ENCODE data around the gene BRD3. TPM values are rescaled to one million over a fixed set of nuclear protein-coding genes. Genes with fewer than 3 reads are reported as not detected.

The BRD3 gene
- total RNA-seq, 2 donors from 2014 or later: 8.4 to 10.6 TPM

DNA sequence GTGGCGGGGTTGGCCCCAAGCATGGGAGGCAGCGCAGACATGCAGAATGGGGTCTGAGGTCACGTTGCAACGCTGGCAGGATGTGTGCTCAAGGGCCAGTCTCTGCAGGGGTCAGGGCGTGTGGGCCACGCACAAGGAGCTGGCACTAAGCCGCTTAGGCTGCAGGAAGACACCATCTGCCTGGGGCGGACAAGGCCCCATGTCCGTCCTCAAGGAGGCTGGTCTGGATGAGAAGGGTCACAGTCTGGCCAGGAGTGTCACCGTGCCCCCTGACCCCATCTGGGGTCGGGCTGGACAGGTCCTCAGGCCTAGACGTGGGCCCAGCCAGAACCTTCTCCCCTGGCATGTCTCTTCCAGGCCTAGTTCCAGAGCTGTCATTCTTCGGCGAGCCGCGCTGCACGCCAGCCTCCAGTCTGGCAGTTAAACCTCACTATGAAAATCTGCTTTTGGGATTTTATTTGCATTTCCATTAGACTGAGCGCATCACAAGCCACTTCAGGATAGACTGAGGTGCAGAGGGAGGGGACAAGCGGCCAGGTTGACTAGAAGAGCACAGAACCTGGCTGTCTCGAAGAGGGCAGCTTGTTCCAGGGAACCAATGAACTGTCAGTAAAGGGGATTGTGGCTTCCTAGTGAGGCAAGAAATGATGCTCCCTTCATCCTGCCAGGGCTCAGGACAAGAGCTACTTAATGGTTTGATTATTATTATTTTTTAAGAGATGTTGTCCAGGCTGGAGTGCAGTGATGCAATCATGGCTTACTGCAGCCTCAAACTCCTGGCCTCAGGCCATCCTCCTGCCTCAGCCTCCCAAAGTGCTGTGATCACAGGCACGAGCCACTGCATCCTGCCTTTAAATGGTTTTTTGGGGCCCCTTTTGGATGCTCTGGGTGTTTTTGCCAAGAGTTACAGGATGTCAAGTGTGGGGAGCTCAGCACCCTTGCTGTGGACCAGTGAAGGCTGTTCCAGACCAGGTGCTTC is 38.3 kb downstream of the BRD3 start:
- Mint-ChIP-seq H3K9me3 (no peaks in the 10 kb centered on the region), H3K36me3 (ENCODE audit: low read depth) (peaks cover 35% of the 10 kb centered on the region), H3K27ac (no peak overlapping the region), H3K4me1 (peaks cover 4% of the 10 kb centered on the region), H3K27me3 (no peaks in the 10 kb centered on the region), H3K4me3 (no peak overlapping the region)
- no peak for ATAC-seq (replicated peaks)

- H3K27me3 Mint-ChIP-seq: no peaks in the 10 kb centered on the region
- peak overlapping the region; percentile 23 for H3K4me3 Mint-ChIP-seq
- H3K4me1 Mint-ChIP-seq: peaks cover 4% of the 10 kb centered on the region
- peaks cover 31% of the 10 kb centered on the region for H3K36me3 Mint-ChIP-seq (ENCODE audit: low read depth)
- no peak overlapping the region for H3K27ac Mint-ChIP-seq
- ATAC-seq (replicated peaks): no peak
- no peaks in the 10 kb centered on the region for H3K9me3 Mint-ChIP-seq
Observed at GRCh38 chr9:134028575-134029247, 39.1 kb downstream of the BRD3 start.

DNA sequence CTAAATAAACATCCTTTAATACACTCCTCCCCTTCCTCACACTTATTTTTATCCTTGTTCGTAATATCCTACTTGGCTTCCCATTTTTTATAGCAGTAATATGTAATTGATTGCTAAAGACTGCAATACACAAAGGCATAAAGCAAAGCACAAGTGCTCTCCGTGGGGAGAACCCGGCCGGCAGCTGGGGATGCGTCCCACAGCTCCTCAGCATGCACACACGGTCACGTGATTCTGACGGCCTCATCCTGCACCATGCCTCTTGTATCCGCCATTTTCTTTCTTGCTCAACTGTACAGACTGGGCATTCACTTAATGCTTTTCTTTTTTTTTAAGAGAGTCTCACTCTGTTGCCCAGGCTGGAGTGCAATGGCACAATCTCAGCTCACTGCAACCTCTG is 39.8 kb downstream of the BRD3 start:
- Mint-ChIP-seq H3K27me3 (no peaks in the 10 kb centered on the region), H3K36me3 (ENCODE audit: low read depth) (peaks cover 25% of the 10 kb centered on the region), H3K9me3 (no peaks in the 10 kb centered on the region), H3K27ac (no peak overlapping the region), H3K4me3 (peak overlapping the region; percentile 23), H3K4me1 (peaks cover 4% of the 10 kb centered on the region)
- no peak for ATAC-seq (replicated peaks)

- peak overlapping the region; percentile 68 for H3K4me3 Mint-ChIP-seq
Observed at GRCh38 chr9:134027561-134027960, 40.3 kb downstream of the BRD3 start.

GRCh38 chr9:134026981-134027380 is 40.8 kb downstream of the BRD3 start:
- Mint-ChIP-seq H3K4me1 (peaks cover 4% of the 10 kb centered on the region), H3K9me3 (no peaks in the 10 kb centered on the region), H3K27ac (no peak overlapping the region), H3K4me3 (peak overlapping the region; percentile 68), H3K36me3 (ENCODE audit: low read depth) (peaks cover 21% of the 10 kb centered on the region), H3K27me3 (no peaks in the 10 kb centered on the region)
- ATAC-seq (replicated peaks): no peak

More at GRCh38 chr9:134027561-134027960, 40.3 kb downstream of the BRD3 start:
- Mint-ChIP-seq H3K36me3 (ENCODE audit: low read depth) (peaks cover 21% of the 10 kb centered on the region), H3K27me3 (no peaks in the 10 kb centered on the region), H3K27ac (no peak overlapping the region), H3K4me1 (peaks cover 4% of the 10 kb centered on the region), H3K9me3 (no peaks in the 10 kb centered on the region)
- no peak for ATAC-seq (replicated peaks)

- H3K4me1 Mint-ChIP-seq: peaks cover 4% of the 10 kb centered on the region
- H3K27ac Mint-ChIP-seq: no peak overlapping the region
- H3K4me3 Mint-ChIP-seq: peak overlapping the region; percentile 68
- no peak for ATAC-seq (replicated peaks)
- H3K27me3 Mint-ChIP-seq: no peaks in the 10 kb centered on the region
- no peaks in the 10 kb centered on the region for H3K9me3 Mint-ChIP-seq
- H3K36me3 Mint-ChIP-seq (ENCODE audit: low read depth): peaks cover 21% of the 10 kb centered on the region
Observed at GRCh38 chr9:134026581-134026980, 41.2 kb downstream of the BRD3 start.

DNA sequence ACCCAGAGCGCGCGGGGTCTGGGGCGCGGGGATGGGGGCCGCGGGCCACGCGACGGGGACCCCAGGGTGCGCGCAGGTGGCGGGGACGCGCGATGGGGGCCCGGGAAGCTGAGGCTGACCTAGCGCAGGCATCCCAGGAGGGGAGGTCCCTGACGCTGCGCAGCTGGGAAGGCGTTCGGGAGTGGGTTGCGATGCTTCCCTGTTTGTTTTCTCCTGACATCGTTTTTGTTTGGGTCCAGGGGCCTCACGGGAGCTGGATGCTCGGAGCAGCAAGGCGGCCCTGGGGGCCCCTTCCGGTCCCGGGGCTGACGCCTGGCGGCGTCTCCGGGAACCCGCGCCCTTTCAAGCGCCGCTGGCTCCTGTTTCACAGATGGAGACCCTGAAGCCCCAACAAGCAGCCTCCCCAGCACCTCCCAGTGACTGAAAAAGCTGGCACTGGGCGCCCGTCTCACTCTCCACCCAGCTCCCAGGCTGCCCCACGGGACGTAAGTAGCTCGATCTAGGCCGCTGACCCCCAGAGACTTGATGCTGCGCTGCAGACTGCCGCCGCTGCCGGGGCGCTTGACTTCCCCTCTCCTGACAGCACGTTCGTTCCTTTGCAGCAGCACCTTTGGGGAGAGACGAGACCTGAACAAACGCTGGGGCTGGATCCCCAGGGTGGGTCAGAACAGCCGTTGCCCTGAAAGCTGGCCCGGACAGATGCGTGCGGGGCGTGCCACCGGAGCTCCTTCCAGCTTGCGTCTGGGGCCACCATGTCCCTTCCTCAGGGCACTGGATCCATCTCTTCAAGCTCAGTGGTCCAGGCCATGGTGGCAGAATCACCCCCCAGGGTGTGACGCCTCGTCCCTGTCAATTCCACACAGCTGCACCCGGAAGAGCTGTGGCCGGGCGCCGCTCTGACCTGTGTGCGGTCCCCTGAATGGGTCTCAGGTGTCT is 42.0 kb downstream of the BRD3 start:
- H3K27ac Mint-ChIP-seq: no peak overlapping the region

GRCh38 chr9:134024828-134025605 is 42.8 kb downstream of the BRD3 start, which contains the start of gene BRD3OS:
Gene BRD3OS (plus strand): TSS chr9:134025481. CDS start chr9:134026748, 1,267 bp downstream.
- Mint-ChIP-seq H3K4me3 (peak within 1 kb of the TSS; percentile 68), H3K27me3 (no peaks in the 10 kb centered on the region), H3K9me3 (no peaks in the 10 kb centered on the region), H3K4me1 (peaks cover 4% of the 10 kb centered on the region), H3K36me3 (ENCODE audit: low read depth) (peaks cover 12% of the 10 kb centered on the region), H3K27ac (no peak within 1 kb of the TSS)
- ATAC-seq (replicated peaks): peak; percentile 91

More for the DNA sequence above, 42.0 kb downstream of the BRD3 start:
- Mint-ChIP-seq H3K27me3 (no peaks in the 10 kb centered on the region), H3K4me3 (peak overlapping the region; percentile 68), H3K4me1 (peaks cover 4% of the 10 kb centered on the region), H3K36me3 (ENCODE audit: low read depth) (peaks cover 16% of the 10 kb centered on the region), H3K9me3 (no peaks in the 10 kb centered on the region)
- peak; percentile 25 for ATAC-seq (replicated peaks)

- Mint-ChIP-seq H3K27ac (no peak overlapping the region), H3K4me3 (peak overlapping the region; percentile 68), H3K9me3 (no peaks in the 10 kb centered on the region), H3K4me1 (peaks cover 4% of the 10 kb centered on the region), H3K36me3 (ENCODE audit: low read depth) (peaks cover 12% of the 10 kb centered on the region), H3K27me3 (no peaks in the 10 kb centered on the region)
- no peak for ATAC-seq (replicated peaks)
Observed at GRCh38 chr9:134024214-134024792, 43.5 kb downstream of the BRD3 start.

GRCh38 chr9:134014946-134015345 is 52.9 kb downstream of the BRD3 start:
- Mint-ChIP-seq H3K4me1 (no peaks in the 10 kb centered on the region), H3K4me3 (no peak overlapping the region), H3K36me3 (ENCODE audit: low read depth) (no peaks in the 10 kb centered on the region), H3K27ac (no peak overlapping the region), H3K9me3 (no peaks in the 10 kb centered on the region), H3K27me3 (no peaks in the 10 kb centered on the region)
- ATAC-seq (replicated peaks): no peak

- Mint-ChIP-seq H3K9me3 (no peaks in the 10 kb centered on the region), H3K4me3 (no peak overlapping the region), H3K36me3 (ENCODE audit: low read depth) (no peaks in the 10 kb centered on the region), H3K4me1 (no peaks in the 10 kb centered on the region), H3K27me3 (peaks cover 10% of the 10 kb centered on the region), H3K27ac (no peak overlapping the region)
- ATAC-seq (replicated peaks): no peak
Observed at GRCh38 chr9:134011401-134011800, 56.4 kb downstream of the BRD3 start.

DNA sequence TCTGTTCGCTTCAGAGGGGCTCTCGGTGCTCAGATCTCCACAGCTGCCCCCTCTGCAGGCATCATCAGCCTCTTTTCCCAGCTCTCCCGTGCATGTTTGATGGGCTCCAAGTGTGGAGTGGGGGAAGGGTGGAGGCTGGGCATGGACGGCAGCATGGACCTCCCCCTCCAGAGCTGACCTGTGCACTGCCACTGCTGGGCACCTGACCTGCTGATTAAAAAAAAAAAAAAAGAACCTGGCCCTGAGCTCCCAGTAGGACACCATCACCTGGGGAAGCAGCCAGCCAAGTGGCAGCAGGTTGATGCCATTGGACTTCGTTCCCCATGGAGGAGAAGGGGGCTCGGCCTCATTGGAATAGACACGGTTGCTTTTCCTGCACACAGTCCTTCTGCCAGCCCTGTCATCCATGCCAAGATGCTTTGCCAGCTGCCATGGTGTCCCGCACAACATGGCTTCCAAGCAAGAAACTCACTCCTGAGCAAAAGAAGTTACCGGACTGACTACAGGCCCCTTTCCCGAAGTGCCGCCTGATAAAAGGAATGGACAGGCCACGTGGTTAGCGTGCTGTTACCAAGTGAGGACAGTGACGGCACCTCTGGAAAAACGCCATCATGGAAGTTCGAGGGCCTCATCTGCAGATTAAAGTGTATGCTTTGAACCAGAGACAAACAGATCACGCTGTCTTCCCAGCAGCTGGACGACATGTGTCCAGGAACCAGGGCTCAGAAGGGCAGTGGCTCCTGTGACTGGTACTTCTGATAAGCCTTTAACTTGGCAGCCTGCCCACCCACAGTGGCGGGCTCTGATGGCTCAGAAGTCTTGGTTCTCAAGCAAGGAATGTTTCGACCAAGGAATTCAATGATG is 57.3 kb downstream of the BRD3 start:
- Mint-ChIP-seq H3K27ac (no peak overlapping the region), H3K27me3 (peaks cover 10% of the 10 kb centered on the region), H3K4me1 (no peaks in the 10 kb centered on the region), H3K4me3 (no peak overlapping the region), H3K36me3 (ENCODE audit: low read depth) (no peaks in the 10 kb centered on the region), H3K9me3 (no peaks in the 10 kb centered on the region)
- no peak for ATAC-seq (replicated peaks)

Measured in activated T-helper 17 cell treated with anti-CD3 and anti-CD28 coated beads, Interleukin-2, amount 50 U/mL, for 72 hours (primary cell).